ENCODE data around the gene GPC6. TPM values are rescaled to one million over a fixed set of nuclear protein-coding genes. Genes with fewer than 3 reads are reported as not detected.

Gene GPC6
- total and polyA plus RNA-seq, 12 donors, result 0.15 to 5.4 (median 2.5) TPM

DNA sequence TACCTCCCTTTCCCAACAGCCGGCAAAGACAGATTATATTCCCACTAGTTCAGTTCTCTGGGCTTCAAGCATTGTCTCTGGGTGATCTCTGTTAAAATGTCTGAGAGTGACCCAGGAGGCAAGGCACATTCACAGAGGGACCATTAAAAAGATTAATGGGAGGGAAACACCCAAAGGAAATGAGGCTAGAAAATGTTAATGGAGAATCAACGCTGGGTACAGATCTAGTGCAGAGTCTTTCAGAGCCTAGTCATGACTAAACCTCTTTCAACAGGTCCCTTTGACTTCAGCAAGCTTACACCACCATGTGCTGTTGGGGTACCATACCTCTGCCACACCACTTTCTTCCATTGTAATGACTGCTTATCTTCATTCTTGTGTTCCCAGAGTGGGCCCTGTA lies 894.3 kb downstream of the GPC6 start:
- DNase-seq (no peak), ATAC-seq (no peak)
- H3K9me3 ChIP-seq, result no peaks in the 10 kb centered on the region
- H3K4me1 ChIP-seq, result no peaks in the 10 kb centered on the region
- H3K36me3 ChIP-seq, result no peaks in the 10 kb centered on the region
- H3K27me3 ChIP-seq, result no peaks in the 10 kb centered on the region
- intact Hi-C loops (cut with DNase I), result no loop called here
- 73 to 86% methylated on average over 2 of the region's 2 CpGs for WGBS, 2 donors
- no peak overlapping the region for H3K27ac ChIP-seq
- TF ChIP-seq, protein P1, sequence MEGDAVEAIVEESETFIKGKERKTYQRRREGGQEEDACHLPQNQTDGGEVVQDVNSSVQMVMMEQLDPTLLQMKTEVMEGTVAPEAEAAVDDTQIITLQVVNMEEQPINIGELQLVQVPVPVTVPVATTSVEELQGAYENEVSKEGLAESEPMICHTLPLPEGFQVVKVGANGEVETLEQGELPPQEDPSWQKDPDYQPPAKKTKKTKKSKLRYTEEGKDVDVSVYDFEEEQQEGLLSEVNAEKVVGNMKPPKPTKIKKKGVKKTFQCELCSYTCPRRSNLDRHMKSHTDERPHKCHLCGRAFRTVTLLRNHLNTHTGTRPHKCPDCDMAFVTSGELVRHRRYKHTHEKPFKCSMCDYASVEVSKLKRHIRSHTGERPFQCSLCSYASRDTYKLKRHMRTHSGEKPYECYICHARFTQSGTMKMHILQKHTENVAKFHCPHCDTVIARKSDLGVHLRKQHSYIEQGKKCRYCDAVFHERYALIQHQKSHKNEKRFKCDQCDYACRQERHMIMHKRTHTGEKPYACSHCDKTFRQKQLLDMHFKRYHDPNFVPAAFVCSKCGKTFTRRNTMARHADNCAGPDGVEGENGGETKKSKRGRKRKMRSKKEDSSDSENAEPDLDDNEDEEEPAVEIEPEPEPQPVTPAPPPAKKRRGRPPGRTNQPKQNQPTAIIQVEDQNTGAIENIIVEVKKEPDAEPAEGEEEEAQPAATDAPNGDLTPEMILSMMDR (IDR thresholded peaks at IDR 0.05), result no peak
- no peak overlapping the region for H3K4me3 ChIP-seq

DNA sequence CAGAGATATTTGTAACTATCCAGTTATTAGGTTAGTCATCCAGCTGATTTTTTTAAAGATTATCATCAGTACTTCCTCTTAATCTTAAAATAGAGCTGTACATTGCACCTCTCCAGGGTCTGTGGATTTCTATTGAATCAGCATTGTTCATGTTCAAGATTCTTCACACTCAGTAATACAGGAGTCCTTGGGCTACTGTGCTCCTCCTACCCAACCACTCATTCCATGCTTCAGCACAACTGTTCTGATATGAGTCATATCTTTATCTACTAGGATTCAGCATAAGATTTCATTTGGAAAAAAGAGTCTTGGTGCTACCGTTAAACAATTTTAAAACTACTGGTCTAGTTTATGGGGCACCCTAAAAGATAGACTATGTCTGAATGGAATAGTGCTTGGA lies 895.1 kb downstream of the GPC6 start:
- intact Hi-C loops (cut with DNase I), result no loop called here
- no peaks in the 10 kb centered on the region for H3K27me3 ChIP-seq
- no peaks in the 10 kb centered on the region for H3K36me3 ChIP-seq
- TF ChIP-seq, protein P1 (IDR thresholded peaks at IDR 0.05), result no peak
- no peak overlapping the region for H3K4me3 ChIP-seq
- WGBS, 2 donors, result 58 to 60% methylated on average over 1 of the region's 1 CpG
- ATAC-seq, result peak in 1 of 8 donors; percentile 37
- H3K9me3 ChIP-seq, result no peaks in the 10 kb centered on the region
- H3K4me1 ChIP-seq, result no peaks in the 10 kb centered on the region
- no peak overlapping the region for H3K27ac ChIP-seq
- DNase-seq, result no peak

DNA sequence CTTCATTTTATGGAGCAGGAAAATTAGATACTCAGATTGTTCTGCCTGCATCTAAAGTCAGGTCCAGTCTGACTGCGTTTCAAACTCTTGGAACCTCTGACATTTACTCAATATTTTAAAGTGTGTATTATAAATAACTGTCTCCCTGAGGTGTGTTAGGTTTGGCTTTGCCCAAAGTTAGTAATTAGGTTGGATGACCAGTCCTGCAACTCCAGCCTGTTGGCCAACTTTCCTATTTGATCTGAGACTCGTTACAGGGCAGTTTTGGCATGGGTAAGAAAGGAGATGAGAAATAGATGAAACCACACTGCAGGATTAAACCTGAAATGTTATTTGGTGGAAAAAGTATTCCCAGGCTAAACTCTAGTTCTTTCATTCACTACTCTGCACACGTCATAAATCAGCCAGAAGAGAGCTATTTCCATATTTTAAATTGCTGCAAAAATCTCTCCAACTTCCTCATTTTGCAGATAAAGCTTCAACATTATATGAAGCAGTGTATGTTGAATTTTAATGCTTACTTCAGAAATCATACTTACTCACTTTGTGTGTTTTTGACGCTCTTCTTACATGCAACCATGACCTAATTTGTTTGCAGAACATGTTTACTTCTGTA lies 895.8 kb downstream of the GPC6 start:
- TF ChIP-seq, protein P1 (IDR thresholded peaks at IDR 0.05), result no peak

DNA sequence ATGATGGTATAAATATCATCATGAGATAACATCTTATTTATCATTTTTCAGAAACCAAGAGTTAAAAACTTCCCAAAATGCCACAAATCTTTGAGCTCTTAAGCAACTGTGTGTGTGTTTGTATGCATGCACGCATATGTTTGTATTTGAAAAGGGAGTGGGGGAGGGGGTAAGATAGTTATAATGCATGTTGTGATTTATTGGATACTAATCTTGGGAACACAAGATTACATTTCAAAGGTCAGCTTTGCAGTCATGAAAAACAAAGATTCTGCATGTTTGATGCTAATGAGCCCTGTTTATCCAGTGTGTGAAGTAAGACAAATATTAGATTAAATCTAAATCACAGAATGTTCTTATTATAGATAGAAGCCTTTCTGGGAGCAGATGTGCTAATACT lies 897.0 kb downstream of the GPC6 start:
- ATAC-seq, result no peak
- Histone ChIP-seq H3K27ac (no peak overlapping the region), H3K27me3 (no peaks in the 10 kb centered on the region), H3K36me3 (no peaks in the 10 kb centered on the region), H3K9me3 (no peaks in the 10 kb centered on the region), H3K4me1 (peaks cover 0 to 8% (median 0%) of the 10 kb centered on the region in 9 donors), H3K4me3 (no peak overlapping the region)
- intact Hi-C loops (cut with DNase I), result no loop called here
- WGBS, 2 donors, result 71 to 93% methylated on average over 1 of the region's 1 CpG
- TF ChIP-seq, protein P1 (IDR thresholded peaks at IDR 0.05), result no peak
- no peak for DNase-seq

More for the DNA sequence above, 895.8 kb downstream of the GPC6 start:
- DNase-seq (no peak), ATAC-seq (no peak)
- Histone ChIP-seq H3K9me3 (no peaks in the 10 kb centered on the region), H3K27me3 (no peaks in the 10 kb centered on the region), H3K4me3 (no peak overlapping the region), H3K4me1 (no peaks in the 10 kb centered on the region), H3K36me3 (no peaks in the 10 kb centered on the region), H3K27ac (no peak overlapping the region)
- 66 to 74% methylated on average over 4 of the region's 4 CpGs for WGBS, 2 donors
- intact Hi-C loops (cut with DNase I), result no loop called here

Measured in heart right ventricle (tissue), 16 donors.